HepG2 (cell line): ENCODE data around the gene CAPN13. TPM values are rescaled to one million over a fixed set of nuclear protein-coding genes. Genes with fewer than 3 reads are reported as not detected.

ENCODE experiments used
- ATAC-seq: fragments of 200-7000 bp; cut with Tn5 transposase; 3 replicates; pipeline ENCODE4 v1.9.1; 2020; ENCODE audit warnings: mild to moderate bottlenecking, moderate library complexity
- BruUV-seq: library from RNA; stranded (reverse); fragments of 400-500 nt; replicated peaks from 2 replicates; lab custom pipeline; 2021; lab: Mats Ljungman, UMichigan
- CTCF ChIA-PET: fragments of 300-600 bp; formaldehyde crosslinking; extraction: SDS; loops from one replicate; lab custom pipeline; 2021; ENCODE audit warnings: low total read pairs, inconsistent platforms, low intra/inter-chr PET ratio; lab: Yijun Ruan, JAX
- POLR2A ChIA-PET: fragments of 350-600 bp; sonication (Branson Sonifier 250); formaldehyde crosslinking; loops from one replicate; lab custom pipeline; 2020; ENCODE audit warnings: antibody characterized with exemption, inconsistent platforms; lab: Yijun Ruan, JAX
- DNase-seq: peaks from one replicate; pipeline ENCODE4 v3.0.0-alpha.2; 2015; ENCODE audit warnings: low spot score
- FAIRE-seq: peaks from 3 replicates; lab custom pipeline; 2011; peaks lifted over from hg19 to GRCh38; lab: Jason Lieb, UNC
- H2AFZ ChIP-seq: one replicate; pipeline ENCODE4 v1.6.1; 2011; ENCODE audit warnings: low read length, inconsistent platforms
- H3K27ac ChIP-seq: fragments of 300-600 bp; 3 replicates; pipeline ENCODE4 v1.8.0; 2011; ENCODE audit warnings: mixed run types, mild to moderate bottlenecking, mixed read lengths, low read length, inconsistent platforms; ENCODE audit not compliant: insufficient read depth; ENCODE audit errors: extremely low read length
- H3K27me3 ChIP-seq, 2 experiments: fragments of 200-600 bp in 1 of 2; 2 replicates in 1 of 2; 3 replicates in 1 of 2; pipeline versions ENCODE4 v1.6.0 to v1.8.0; 2011; ENCODE audit warnings: low read length in 2 of 2, mild to moderate bottlenecking in 2 of 2, moderate library complexity in 2 of 2, inconsistent platforms in 1 of 2; ENCODE audit not compliant: insufficient read depth in 2 of 2, control insufficient read depth in 1 of 2
- H3K36me3 ChIP-seq, 2 experiments: fragments of 200-600 bp in 1 of 2; replicated peaks in 1 of 2; 2 replicates in 1 of 2; 3 replicates in 1 of 2; pipeline versions ENCODE4 v1.5.1 to v1.8.0; 2011; ENCODE audit warnings: low read length in 2 of 2, inconsistent platforms in 1 of 2; ENCODE audit not compliant: insufficient read depth in 2 of 2, control insufficient read depth in 1 of 2
- H3K4me1 ChIP-seq: 2 replicates; pipeline ENCODE4 v1.5.1; 2012; ENCODE audit warnings: low read length, inconsistent platforms; ENCODE audit not compliant: insufficient read depth
- H3K4me2 ChIP-seq: 2 replicates; pipeline ENCODE4 v1.6.0; 2011; ENCODE audit warnings: low read depth, low read length, inconsistent platforms
- H3K4me3 ChIP-seq, 3 experiments: fragments of 200-600 bp in 1 of 3; sonication (generic), shearing (Covaris generic) in 1 of 3; replicated peaks in 1 of 3; 2 replicates each; pipeline ENCODE4 v1.5.1; 2011 to 2016; ENCODE audit warnings: low read length in 3 of 3, inconsistent platforms in 2 of 3, low read depth in 2 of 3, mild to moderate bottlenecking in 2 of 3, control low read depth in 1 of 3, mixed read lengths in 1 of 3; ENCODE audit not compliant: insufficient read depth in 1 of 3
- H3K79me2 ChIP-seq: one replicate; pipeline ENCODE4 v1.6.1; 2011; ENCODE audit warnings: low read length, inconsistent platforms; ENCODE audit not compliant: insufficient read depth
- H3K9ac ChIP-seq: 2 replicates; pipeline ENCODE4 v1.6.0; 2011; ENCODE audit warnings: mild to moderate bottlenecking, low read depth, low read length, inconsistent platforms; ENCODE audit not compliant: insufficient read depth
- H3K9me3 ChIP-seq: 2 replicates; pipeline ENCODE4 v1.5.1; 2012; ENCODE audit warnings: mild to moderate bottlenecking, low read length
- H4K20me1 ChIP-seq: 2 replicates; pipeline ENCODE4 v1.6.0; 2011; ENCODE audit warnings: inconsistent platforms, mild to moderate bottlenecking, low read length, moderate library complexity; ENCODE audit not compliant: insufficient read depth
- AFF4 ChIP-seq: sonication (generic); formaldehyde crosslinking; IDR thresholded peaks from 2 replicates; pipeline ENCODE4 v1.4.0; 2020; ENCODE audit warnings: missing genetic modification reagents
- CBFB ChIP-seq: sonication (generic); formaldehyde crosslinking; IDR thresholded peaks from 2 replicates; pipeline ENCODE4 v1.4.0; 2020; ENCODE audit warnings: missing genetic modification reagents
- CBX2 ChIP-seq, 2 experiments: fragments of 200-600 bp in 1 of 2; sonication (generic); formaldehyde crosslinking in 1 of 2; IDR thresholded peaks; 2 replicates each; pipeline versions ENCODE4 v1.7.0 to v1.8.1; 2018 to 2022; ENCODE audit warnings: low read depth in 2 of 2, low read length in 1 of 2, mild to moderate bottlenecking in 1 of 2, missing genetic modification reagents in 1 of 2
- DNMT1 ChIP-seq: sonication (generic); formaldehyde crosslinking; IDR thresholded peaks from 2 replicates; pipeline ENCODE4 v1.5.1; 2020; ENCODE audit warnings: mild to moderate bottlenecking, missing genetic modification reagents
- DRAP1 ChIP-seq: IDR thresholded peaks from 2 replicates; pipeline ENCODE4 v1.6.1; 2016; ENCODE audit warnings: missing genetic modification reagents, missing compliant biosample characterization
- FOSL2 ChIP-seq: sonication (generic); formaldehyde crosslinking; IDR thresholded peaks from 2 replicates; pipeline ENCODE4 v1.4.0; 2020; ENCODE audit warnings: missing genetic modification reagents
- FOXP1 ChIP-seq, 2 experiments: fragments of 450-650 bp in 1 of 2; IDR thresholded peaks; 2 replicates each; pipeline ENCODE4 v1.6.1; 2017 to 2018; ENCODE audit warnings: antibody characterized with exemption in 1 of 2
- FUBP1 ChIP-seq: sonication (generic); formaldehyde crosslinking; IDR thresholded peaks from 2 replicates; pipeline ENCODE4 v1.5.1; 2020; ENCODE audit warnings: missing genetic modification reagents, mild to moderate bottlenecking, borderline replicate concordance
- GABPA ChIP-seq, 2 experiments: IDR thresholded peaks; 2 replicates each; pipeline ENCODE4 v1.6.1; 2011 to 2016; ENCODE audit warnings: low read depth in 2 of 2, low read length in 1 of 2, missing biosample characterization in 1 of 2, missing genetic modification characterization in 1 of 2
- NFE2L2 ChIP-seq: fragments of 150-350 bp; IDR thresholded peaks from 2 replicates; pipeline ENCODE4 v1.6.1; 2014; ENCODE audit warnings: low read length
- RELA ChIP-seq: sonication (generic); formaldehyde crosslinking; IDR thresholded peaks from 2 replicates; pipeline ENCODE4 v1.4.0; 2020; ENCODE audit warnings: missing genetic modification reagents
- SMARCE1 ChIP-seq: fragments of 450-650 bp; IDR thresholded peaks from 2 replicates; pipeline ENCODE4 v1.6.1; 2017; ENCODE audit warnings: borderline replicate concordance
- ZNF143 ChIP-seq: sonication (generic); formaldehyde crosslinking; IDR thresholded peaks from 2 replicates; pipeline ENCODE4 v1.4.0; 2020; ENCODE audit warnings: missing genetic modification reagents
- ZNF713 ChIP-seq: sonication (generic); formaldehyde crosslinking; IDR thresholded peaks from 2 replicates; pipeline ENCODE4 v1.4.0; 2020; ENCODE audit warnings: mild to moderate bottlenecking, missing genetic modification reagents
- WGBS: methylation state at CpG from one replicate; pipeline ENCODE4 v1.1.6; 2017; ENCODE audit warnings: low lambda C conversion rate; 5-methylcytosine and 5-hydroxymethylcytosine counted together
- in situ Hi-C: cut with HindIII; loops from 2 replicates; pipeline ENCODE4 v1.10.0; 2017; ENCODE audit warnings: low pct_unique_long_range_greater_than_20kb; ENCODE audit not compliant: extremely low pct_ligation_motif_present
- intact Hi-C: fragments of 100-400 bp; cut with micrococcal nuclease; formaldehyde crosslinking; loops from one replicate; pipeline ENCODE4 v1.10.0; 2022; ENCODE audit not compliant: unreplicated experiment
- polyA plus RNA-seq, 8 experiments: library from polyadenylated mRNA; depleted of rRNA in 3 of 8; stranded (reverse) in 7 of 8; unstranded in 1 of 8; fragments of >200 nt; fragmentation: Illumina TruSeq in 4 of 8; extraction: Trizol in 4 of 8; gene quantifications; 2 replicates each; pipeline versions ENCODE4 v1.2.1 to v1.2.3, GENCODE V29; 2011 to 2016; ENCODE audit warnings: low read depth in 4 of 8, missing spikeins in 1 of 8, mixed read lengths in 1 of 8; ENCODE audit not compliant: insufficient read depth in 1 of 8
- total RNA-seq, 5 experiments: library from RNA; depleted of rRNA; stranded (reverse); fragments of >200 nt; fragmentation: Illumina TruSeq; extraction: Trizol; gene quantifications; 2 replicates each; pipeline ENCODE4 v1.2.3, GENCODE V29; 2016; ENCODE audit warnings: low read depth in 1 of 5
- TF ChIP-seq, protein P1 (sequence below): IDR thresholded peaks from 2 replicates; pipeline ENCODE4 v1.6.1; 2016; ENCODE audit warnings: low read depth

Gene CAPN13
- total and polyA plus RNA-seq, 2 of the 13 experiments (the other 11 are each of a cell fraction or from before 2014, with no cell fraction given), result not detected

DNA sequence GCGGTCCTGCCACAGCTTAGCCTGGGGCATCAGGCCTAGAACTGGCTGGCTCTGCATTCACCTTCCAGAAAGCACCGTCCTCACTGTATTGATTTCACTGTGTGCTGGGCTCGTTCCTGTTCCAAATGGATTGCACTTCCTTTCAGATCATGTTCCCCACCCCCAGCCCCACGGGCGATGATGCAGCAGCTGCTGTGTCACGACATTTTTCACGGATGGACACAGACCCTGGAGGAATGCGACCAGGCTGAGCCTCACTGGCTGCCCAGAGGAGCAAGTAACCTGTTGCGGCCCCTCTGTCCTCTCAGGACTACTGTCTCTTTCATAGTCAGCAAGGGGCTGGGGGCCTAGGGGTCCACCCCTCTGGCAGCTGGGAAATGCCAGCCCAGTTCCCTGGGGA is 50.3 kb downstream of the CAPN13 start (continued):
- no peak for TF ChIP-seq FUBP1
- no peak for TF ChIP-seq NFE2L2
- no peak for TF ChIP-seq DNMT1 (CRISPR knock-in tag)
- TF ChIP-seq CBFB (CRISPR knock-in tag), result no peak
- no peak for TF ChIP-seq CBX2 (IDR thresholded peaks at IDR 0.05; ENCODE audit: low read depth, low read length)
- TF ChIP-seq CBX2 (CRISPR knock-in tag; IDR thresholded peaks at IDR 0.05; ENCODE audit: low read depth), result no peak
- no peak for TF ChIP-seq FOSL2
- TF ChIP-seq, all 625 proteins: peak for 0

- Histone ChIP-seq H3K79me2 (no peaks in the 10 kb centered on the region), H3K4me1 (no peaks in the 10 kb centered on the region), H3K9ac (no peak overlapping the region), H2AFZ (no peak overlapping the region), H3K4me3 (no peak overlapping the region), H3K4me2 (no peak overlapping the region), H3K27ac (no peak overlapping the region), H4K20me1 (no peaks in the 10 kb centered on the region; the same call in 1 of the 2 replicates), H3K9me3 (no peaks in the 10 kb centered on the region), H3K27me3 (peaks cover 0 to 37% of the 10 kb centered on the region in 2 experiments; a peak in 3 of 5 replicates), H3K36me3 (no peaks in the 10 kb centered on the region)
- ChIA-PET POLR2A (no interaction called here), CTCF (no interaction called here)
- DNase-seq, result peak; percentile 12
- intact Hi-C loops, result no loop called here
- ATAC-seq, result peak; percentile 59; the same call in 2 of the 3 replicates
- WGBS, result 4% methylated on average over 9 of the region's 9 CpGs
- FAIRE-seq, result no peak
- no TSS peak for BruUV-seq
- in situ Hi-C loops, result no loop called here
- TF ChIP-seq FOXP1 (IDR thresholded peaks at IDR 0.05) (no peak), FOXP1 (CRISPR knock-in tag; IDR thresholded peaks at IDR 0.05) (no peak), DRAP1 (CRISPR knock-in tag) (no peak), SMARCE1 (no peak), RELA (CRISPR knock-in tag) (no peak), ZNF713 (CRISPR knock-in tag) (no peak), ZNF143 (CRISPR knock-in tag) (no peak), GABPA (IDR thresholded peaks at IDR 0.05; ENCODE audit: low read depth, low read length) (no peak), GABPA (CRISPR knock-in tag; IDR thresholded peaks at IDR 0.05; ENCODE audit: low read depth) (peak; percentile 24; the same call in 1 of the 2 replicates), AFF4 (CRISPR knock-in tag) (no peak)
- TF ChIP-seq, protein P1, sequence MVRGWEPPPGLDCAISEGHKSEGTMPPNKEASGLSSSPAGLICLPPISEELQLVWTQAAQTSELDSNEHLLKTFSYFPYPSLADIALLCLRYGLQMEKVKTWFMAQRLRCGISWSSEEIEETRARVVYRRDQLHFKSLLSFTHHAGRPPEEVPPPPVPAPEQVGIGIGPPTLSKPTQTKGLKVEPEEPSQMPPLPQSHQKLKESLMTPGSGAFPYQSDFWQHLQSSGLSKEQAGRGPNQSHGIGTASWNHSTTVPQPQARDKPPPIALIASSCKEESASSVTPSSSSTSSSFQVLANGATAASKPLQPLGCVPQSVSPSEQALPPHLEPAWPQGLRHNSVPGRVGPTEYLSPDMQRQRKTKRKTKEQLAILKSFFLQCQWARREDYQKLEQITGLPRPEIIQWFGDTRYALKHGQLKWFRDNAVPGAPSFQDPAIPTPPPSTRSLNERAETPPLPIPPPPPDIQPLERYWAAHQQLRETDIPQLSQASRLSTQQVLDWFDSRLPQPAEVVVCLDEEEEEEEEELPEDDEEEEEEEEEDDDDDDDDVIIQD (CRISPR knock-in tag), result no peak
Measured at GRCh38 chr2:30756051-30756719, 51.1 kb downstream of the CAPN13 start.
